ENCODE results near the gene HDAC9. TPM values are rescaled to one million over a fixed set of nuclear protein-coding genes. Genes with fewer than 3 reads are reported as not detected.

Gene HDAC9
- polyA plus RNA-seq, 2 of the 4 experiments (the other 2 are of a cell fraction), result 0.05 to 0.26 TPM

GRCh38 chr7:18504965-18505364, 9.4 kb downstream of the HDAC9 start:
- Histone ChIP-seq H3K27ac (no peak overlapping the region), H3K4me2 (no peak overlapping the region), H3K4me3 (no peak overlapping the region), H3K9me3 (no peaks in the 10 kb centered on the region), H3K4me1 (no peaks in the 10 kb centered on the region; the same call in 2 of the 3 replicates)
- POLR2A ChIA-PET, result no interaction called here
- WGBS (ENCODE audit: missing lambda C conversion rate), result 63% methylated on average over 3 of the region's 3 CpGs
- TF ChIP-seq ZC3H11A (IDR thresholded peaks at IDR 0.05), result no peak
- no peak for TF ChIP-seq PHF8 (IDR thresholded peaks at IDR 0.05; ENCODE audit: borderline replicate concordance, low read depth)
- TF ChIP-seq ESRRA (IDR thresholded peaks at IDR 0.05; ENCODE audit: borderline replicate concordance, low read length), result no peak
- TF ChIP-seq HES2 (IDR thresholded peaks at IDR 0.05), result no peak
- no peak for TF ChIP-seq POLR2A (IDR thresholded peaks at IDR 0.05; ENCODE audit: low read length)
- TF ChIP-seq RAD21 (conservative IDR thresholded peaks at IDR 0.05 in 1 of 2, IDR thresholded peaks at IDR 0.05 in 1 of 2), result no peak
- no peak for TF ChIP-seq EHMT2 (IDR thresholded peaks at IDR 0.05; ENCODE audit: low read depth)
- no peak for TF ChIP-seq REST (IDR thresholded peaks at IDR 0.05)
- TF ChIP-seq RNF2 (IDR thresholded peaks at IDR 0.05; ENCODE audit: borderline replicate concordance, low read depth), result no peak
- CTCF ChIA-PET, result interaction anchor here (1.3 kb wide), 1 partner anchor 64 kb away, joined by 3 read pairs; no protein-coding TSS in a partner anchor
- ATAC-seq, result no peak
- no peak for FAIRE-seq
- DNase-seq (ENCODE audit: low read depth in 1 of 2, low spot score in 1 of 2), result no peak

GRCh38 chr7:18505870-18506460, 10.4 kb downstream of the HDAC9 start:
- Histone ChIP-seq H3K27ac (no peak overlapping the region), H3K4me3 (no peak overlapping the region), H3K9me3 (no peaks in the 10 kb centered on the region), H3K4me1 (no peaks in the 10 kb centered on the region; the same call in 2 of the 3 replicates), H3K4me2 (no peak overlapping the region)
- POLR2A ChIA-PET, result no interaction called here
- DNase-seq (ENCODE audit: low read depth in 1 of 2, low spot score in 1 of 2) (no peak), ATAC-seq (no peak), FAIRE-seq (no peak)
- TF ChIP-seq NFE2L2 (conservative IDR thresholded peaks at IDR 0.05; ENCODE audit: low read length) (no peak), PBX3 (IDR thresholded peaks at IDR 0.05) (no peak), POLR2AphosphoS2 (conservative IDR thresholded peaks at IDR 0.05; ENCODE audit: low read length) (no peak), REST (IDR thresholded peaks at IDR 0.05) (no peak), FOXS1 (CRISPR knock-in tag; IDR thresholded peaks at IDR 0.05) (no peak), CBX8 (IDR thresholded peaks at IDR 0.05) (no peak), HEYL (CRISPR knock-in tag; IDR thresholded peaks at IDR 0.05) (no peak), BCL3 (IDR thresholded peaks at IDR 0.05) (no peak), MAX (IDR thresholded peaks at IDR 0.05) (no peak), POLR2A (IDR thresholded peaks at IDR 0.05; ENCODE audit: low read length) (no peak)
- CTCF ChIA-PET, result interaction anchor here (1.3 kb wide), 1 partner anchor 63 kb away, joined by 3 read pairs; no protein-coding TSS in a partner anchor
- WGBS (ENCODE audit: missing lambda C conversion rate), result 64% methylated on average over 5 of the region's 5 CpGs
